ENCODE measurements around the gene ACBD6. TPM values are rescaled to one million over a fixed set of nuclear protein-coding genes. Genes with fewer than 3 reads are reported as not detected.

ACBD6 gene
- total RNA-seq, 1 donor from 2014 or later: 43.4 TPM

- Histone ChIP-seq H3K9ac (ENCODE audit: low read length) (no peak overlapping the region), H4K20me1 (ENCODE audit: insufficient read depth, low read length) (no peaks in the 10 kb centered on the region), H3K4me3 (ENCODE audit: insufficient read depth, low read depth, low read length) (no peak overlapping the region), H3K79me2 (ENCODE audit: insufficient read depth, low read length) (no peaks in the 10 kb centered on the region), H3K4me2 (ENCODE audit: low read length) (no peak overlapping the region), H3K27me3 (ENCODE audit: insufficient read depth, low read length) (no peaks in the 10 kb centered on the region), H3K27ac (ENCODE audit: low read depth, low read length) (no peak overlapping the region), H3K4me1 (ENCODE audit: insufficient read depth, low read length) (no peaks in the 10 kb centered on the region), H3K9me3 (ENCODE audit: insufficient read depth, low read depth, low read length) (no peaks in the 10 kb centered on the region), H3K36me3 (ENCODE audit: insufficient read depth, low read length) (no peaks in the 10 kb centered on the region), H2AFZ (ENCODE audit: low read depth, low read length) (no peak overlapping the region)
- TF ChIP-seq CTCF (IDR thresholded peaks at IDR 0.05; ENCODE audit: insufficient read depth, low read depth, low read length): no peak
- TF ChIP-seq EZH2 (IDR thresholded peaks at IDR 0.05; ENCODE audit: insufficient read depth, low read length): no peak
- Mint-ChIP-seq H3K9me3 (ENCODE audit: unreplicated experiment) (no peaks in the 10 kb centered on the region), H3K27me3 (ENCODE audit: low read depth, unreplicated experiment) (peaks cover 6% of the 10 kb centered on the region), H3K27ac (ENCODE audit: unreplicated experiment) (no peak overlapping the region), H3K36me3 (ENCODE audit: low read depth, unreplicated experiment) (no peaks in the 10 kb centered on the region), H3K4me3 (ENCODE audit: unreplicated experiment) (no peak overlapping the region), H3K4me1 (ENCODE audit: low read depth, unreplicated experiment) (peaks cover 7% of the 10 kb centered on the region)
- FAIRE-seq (no peak), DNase-seq (ENCODE audit: low read depth) (no peak)
Measured at GRCh38 chr1:180534214-180534613, 31.8 kb upstream of the ACBD6 start.

- Histone ChIP-seq H3K79me2 (ENCODE audit: insufficient read depth, low read length) (no peaks in the 10 kb centered on the region), H3K9ac (ENCODE audit: low read length) (no peak overlapping the region), H3K27me3 (ENCODE audit: insufficient read depth, low read length) (no peaks in the 10 kb centered on the region), H2AFZ (ENCODE audit: low read depth, low read length) (no peak overlapping the region), H3K9me3 (ENCODE audit: insufficient read depth, low read depth, low read length) (no peaks in the 10 kb centered on the region), H3K4me3 (ENCODE audit: insufficient read depth, low read depth, low read length) (no peak overlapping the region), H3K4me1 (ENCODE audit: insufficient read depth, low read length) (no peaks in the 10 kb centered on the region), H3K36me3 (ENCODE audit: insufficient read depth, low read length) (no peaks in the 10 kb centered on the region), H4K20me1 (ENCODE audit: insufficient read depth, low read length) (no peaks in the 10 kb centered on the region), H3K4me2 (ENCODE audit: low read length) (no peak overlapping the region), H3K27ac (ENCODE audit: low read depth, low read length) (no peak overlapping the region)
- H3K27ac Mint-ChIP-seq (ENCODE audit: unreplicated experiment): no peak overlapping the region
- H3K36me3 Mint-ChIP-seq (ENCODE audit: low read depth, unreplicated experiment): no peaks in the 10 kb centered on the region
- peaks cover 7% of the 10 kb centered on the region for H3K4me1 Mint-ChIP-seq (ENCODE audit: low read depth, unreplicated experiment)
- H3K9me3 Mint-ChIP-seq (ENCODE audit: unreplicated experiment): no peaks in the 10 kb centered on the region
- FAIRE-seq (no peak), DNase-seq (ENCODE audit: low read depth) (no peak)
- no peak for TF ChIP-seq EZH2 (IDR thresholded peaks at IDR 0.05; ENCODE audit: insufficient read depth, low read length)
- TF ChIP-seq CTCF (IDR thresholded peaks at IDR 0.05; ENCODE audit: insufficient read depth, low read depth, low read length): peak; percentile 84
- H3K4me3 Mint-ChIP-seq (ENCODE audit: unreplicated experiment): no peak overlapping the region
- peaks cover 6% of the 10 kb centered on the region for H3K27me3 Mint-ChIP-seq (ENCODE audit: low read depth, unreplicated experiment)
Measured at GRCh38 chr1:180533266-180533987, 31.1 kb upstream of the ACBD6 start.

- H3K27ac Mint-ChIP-seq (ENCODE audit: unreplicated experiment): no peak overlapping the region
- no peak overlapping the region for H3K4me2 ChIP-seq (ENCODE audit: low read length)
- H3K4me3 Mint-ChIP-seq (ENCODE audit: unreplicated experiment): no peak overlapping the region
- H3K27me3 Mint-ChIP-seq (ENCODE audit: low read depth, unreplicated experiment): peaks cover 2% of the 10 kb centered on the region
- no peaks in the 10 kb centered on the region for H3K9me3 Mint-ChIP-seq (ENCODE audit: unreplicated experiment)
- TF ChIP-seq EZH2 (IDR thresholded peaks at IDR 0.05; ENCODE audit: insufficient read depth, low read length) (no peak), CTCF (IDR thresholded peaks at IDR 0.05; ENCODE audit: insufficient read depth, low read depth, low read length) (no peak)
- H2AFZ ChIP-seq (ENCODE audit: low read depth, low read length): no peak overlapping the region
- peaks cover 7% of the 10 kb centered on the region for H3K4me1 Mint-ChIP-seq (ENCODE audit: low read depth, unreplicated experiment)
- H3K27ac ChIP-seq (ENCODE audit: low read depth, low read length): no peak overlapping the region
- no peaks in the 10 kb centered on the region for H3K36me3 Mint-ChIP-seq (ENCODE audit: low read depth, unreplicated experiment)
- H3K4me1 ChIP-seq (ENCODE audit: insufficient read depth, low read length): no peaks in the 10 kb centered on the region
- H3K36me3 ChIP-seq (ENCODE audit: insufficient read depth, low read length): no peaks in the 10 kb centered on the region
- H3K9ac ChIP-seq (ENCODE audit: low read length): no peak overlapping the region
- no peaks in the 10 kb centered on the region for H3K9me3 ChIP-seq (ENCODE audit: insufficient read depth, low read depth, low read length)
- no peaks in the 10 kb centered on the region for H3K79me2 ChIP-seq (ENCODE audit: insufficient read depth, low read length)
- DNase-seq (ENCODE audit: low read depth) (no peak), FAIRE-seq (no peak)
- no peak overlapping the region for H3K4me3 ChIP-seq (ENCODE audit: insufficient read depth, low read depth, low read length)
- H3K27me3 ChIP-seq (ENCODE audit: insufficient read depth, low read length): no peaks in the 10 kb centered on the region
- H4K20me1 ChIP-seq (ENCODE audit: insufficient read depth, low read length): no peaks in the 10 kb centered on the region
Measured at GRCh38 chr1:180532854-180533253, 30.5 kb upstream of the ACBD6 start.

Measured in astrocyte (in vitro differentiated cells and primary cell).